ENCODE measurements around the gene NECAB2.
A peak's percentile ranks its signal among the peaks of the same experiment; 100 is the strongest.

The NECAB2 gene

DNA sequence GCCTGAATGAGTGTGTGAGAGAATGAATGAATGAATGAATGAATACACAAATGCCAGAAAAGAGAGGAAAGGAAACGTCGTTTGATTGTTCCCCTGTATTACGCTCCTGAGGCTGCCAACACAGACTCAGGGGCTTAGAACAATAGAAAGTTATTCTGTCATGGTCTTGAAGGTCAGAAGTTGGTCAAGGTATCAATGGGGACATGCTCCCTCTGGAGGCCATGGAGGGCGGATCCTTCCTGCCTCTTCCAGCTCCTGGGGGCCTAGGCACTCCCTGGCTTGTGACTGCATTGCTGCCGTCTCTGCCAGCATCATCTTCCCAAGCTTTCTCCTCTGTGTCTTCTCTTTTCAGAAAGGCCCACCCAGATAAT, 76.1 kb downstream of the NECAB2 start:
- Histone ChIP-seq H3K9me3 (ENCODE audit: insufficient read depth, low read depth, low read length) (no peaks in the 10 kb centered on the region), H3K27me3 (ENCODE audit: insufficient read depth, low read length, poor library complexity, severe bottlenecking) (no peaks in the 10 kb centered on the region), H3K4me3 (ENCODE audit: low read length, poor library complexity, severe bottlenecking) (no peak overlapping the region), H3K36me3 (ENCODE audit: insufficient read depth, low read length) (no peaks in the 10 kb centered on the region), H3K4me1 (ENCODE audit: insufficient read depth, low read length, poor library complexity, severe bottlenecking) (peaks cover 16% of the 10 kb centered on the region), H3F3A (ENCODE audit: low read depth) (no peaks in the 10 kb centered on the region), H3K9ac (ENCODE audit: low read depth, low read length, poor library complexity, severe bottlenecking) (no peak overlapping the region), H3K4me2 (ENCODE audit: low read depth, low read length, poor library complexity, severe bottlenecking) (peak overlapping the region; percentile 49), H4K20me1 (ENCODE audit: insufficient read depth, low read length, poor library complexity, severe bottlenecking) (no peaks in the 10 kb centered on the region), H3K9me2 (replicated peaks; ENCODE audit: low read depth, low read length) (no peaks in the 10 kb centered on the region), H2AFZ (ENCODE audit: low read length) (no peak overlapping the region), H3K79me2 (ENCODE audit: insufficient read depth, low read length) (no peaks in the 10 kb centered on the region)
- TF ChIP-seq CTCF (conservative IDR thresholded peaks at IDR 0.05; ENCODE audit: low read length) (peak; percentile 57), EZH2phosphoT487 (IDR thresholded peaks at IDR 0.05; ENCODE audit: borderline replicate concordance) (no peak)

DNA sequence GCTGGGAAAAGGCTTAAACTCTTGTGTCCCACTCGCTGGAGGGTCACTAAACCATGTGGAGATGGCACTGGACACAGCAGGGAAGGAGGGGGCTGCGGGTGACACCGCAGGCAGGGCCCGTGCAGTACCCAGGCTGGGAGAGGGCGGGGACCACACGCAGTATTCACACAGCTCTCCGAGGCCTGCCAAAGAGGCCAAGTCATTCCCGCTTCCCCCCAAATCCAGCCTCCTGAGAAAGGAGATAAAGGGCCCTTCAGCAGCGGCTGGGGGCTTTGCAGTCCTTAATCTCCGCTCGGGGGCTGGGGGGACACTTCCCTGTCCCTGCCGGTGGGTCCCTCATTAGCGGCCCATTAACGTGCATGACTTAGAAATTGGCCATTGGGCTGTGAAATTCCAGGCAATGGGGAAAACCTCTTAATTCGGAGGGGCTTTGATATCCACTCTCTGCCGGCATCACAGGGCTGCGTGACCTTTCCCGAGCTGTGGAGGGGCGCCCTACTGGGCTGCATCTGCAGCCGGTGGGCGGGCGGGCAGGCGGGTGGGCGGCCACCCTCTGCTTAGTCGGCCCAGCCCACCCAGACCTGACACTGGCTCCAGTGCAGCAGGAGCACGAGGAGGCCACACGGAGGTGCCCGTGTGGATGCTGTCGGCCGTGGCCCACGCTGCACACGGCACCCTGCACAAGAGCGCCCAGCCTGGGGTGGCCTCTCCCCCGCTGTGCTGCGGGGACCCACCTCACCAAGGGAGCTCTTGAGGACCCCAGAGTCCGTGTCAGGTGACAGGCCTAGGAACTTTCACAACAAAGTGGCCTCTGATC, 77.2 kb downstream of the NECAB2 start:
- no peaks in the 10 kb centered on the region for H4K20me1 ChIP-seq (ENCODE audit: insufficient read depth, low read length, poor library complexity, severe bottlenecking)
- H3F3A ChIP-seq (ENCODE audit: low read depth) = no peaks in the 10 kb centered on the region
- peaks cover 16% of the 10 kb centered on the region for H3K4me1 ChIP-seq (ENCODE audit: insufficient read depth, low read length, poor library complexity, severe bottlenecking)
- no peak overlapping the region for H2AFZ ChIP-seq (ENCODE audit: low read length)
- H3K79me2 ChIP-seq (ENCODE audit: insufficient read depth, low read length) = no peaks in the 10 kb centered on the region
- H3K4me2 ChIP-seq (ENCODE audit: low read depth, low read length, poor library complexity, severe bottlenecking) = no peak overlapping the region
- no peaks in the 10 kb centered on the region for H3K27me3 ChIP-seq (ENCODE audit: insufficient read depth, low read length, poor library complexity, severe bottlenecking)
- H3K9ac ChIP-seq (ENCODE audit: low read depth, low read length, poor library complexity, severe bottlenecking) = no peak overlapping the region
- H3K9me2 ChIP-seq (replicated peaks; ENCODE audit: low read depth, low read length) = no peaks in the 10 kb centered on the region
- H3K9me3 ChIP-seq (ENCODE audit: insufficient read depth, low read depth, low read length) = no peaks in the 10 kb centered on the region
- TF ChIP-seq EZH2phosphoT487 (IDR thresholded peaks at IDR 0.05; ENCODE audit: borderline replicate concordance) (no peak), CTCF (conservative IDR thresholded peaks at IDR 0.05; ENCODE audit: low read length) (no peak)
- H3K4me3 ChIP-seq (ENCODE audit: low read length, poor library complexity, severe bottlenecking) = no peak overlapping the region
- no peaks in the 10 kb centered on the region for H3K36me3 ChIP-seq (ENCODE audit: insufficient read depth, low read length)

DNA sequence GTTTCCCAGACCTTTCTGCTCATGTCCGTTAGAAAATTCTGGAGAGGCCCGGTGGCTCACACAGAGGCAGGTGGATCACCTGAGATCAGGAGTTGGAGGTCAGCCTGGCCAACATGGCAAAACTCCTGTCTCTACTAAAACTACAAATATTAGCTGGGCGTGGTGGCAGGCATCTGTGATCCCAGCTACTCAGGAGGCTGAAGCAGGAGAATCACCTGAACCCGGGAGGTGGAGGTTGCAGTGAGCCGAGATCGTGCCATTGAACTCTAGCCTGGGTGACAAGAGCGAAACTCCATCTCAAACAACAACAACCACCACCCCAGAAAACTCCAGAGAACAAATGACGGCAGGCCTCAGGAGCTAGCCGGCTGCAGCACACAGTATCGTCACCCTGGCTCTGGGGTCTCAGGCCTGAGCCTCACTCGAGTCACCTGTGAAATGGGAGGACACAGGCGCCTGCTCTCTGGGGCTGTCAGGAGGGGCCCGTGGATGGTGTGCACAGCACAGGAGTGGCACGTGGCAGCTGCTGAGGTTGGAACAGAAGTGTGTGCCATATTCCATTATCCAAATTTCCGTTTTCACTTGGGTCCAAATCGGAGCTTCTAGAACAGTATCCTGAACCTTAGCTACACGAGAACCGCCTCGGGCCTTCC, 77.9 kb downstream of the NECAB2 start:
- H3F3A ChIP-seq (ENCODE audit: low read depth) = no peaks in the 10 kb centered on the region
- no peaks in the 10 kb centered on the region for H3K9me2 ChIP-seq (replicated peaks; ENCODE audit: low read depth, low read length)
- H4K20me1 ChIP-seq (ENCODE audit: insufficient read depth, low read length, poor library complexity, severe bottlenecking) = no peaks in the 10 kb centered on the region
- H3K27me3 ChIP-seq (ENCODE audit: insufficient read depth, low read length, poor library complexity, severe bottlenecking) = no peaks in the 10 kb centered on the region
- no peaks in the 10 kb centered on the region for H3K9me3 ChIP-seq (ENCODE audit: insufficient read depth, low read depth, low read length)
- H3K4me2 ChIP-seq (ENCODE audit: low read depth, low read length, poor library complexity, severe bottlenecking) = no peak overlapping the region
- no peaks in the 10 kb centered on the region for H3K79me2 ChIP-seq (ENCODE audit: insufficient read depth, low read length)
- no peak overlapping the region for H2AFZ ChIP-seq (ENCODE audit: low read length)
- peaks cover 16% of the 10 kb centered on the region for H3K4me1 ChIP-seq (ENCODE audit: insufficient read depth, low read length, poor library complexity, severe bottlenecking)
- H3K9ac ChIP-seq (ENCODE audit: low read depth, low read length, poor library complexity, severe bottlenecking) = no peak overlapping the region
- H3K4me3 ChIP-seq (ENCODE audit: low read length, poor library complexity, severe bottlenecking) = no peak overlapping the region
- no peaks in the 10 kb centered on the region for H3K36me3 ChIP-seq (ENCODE audit: insufficient read depth, low read length)
- TF ChIP-seq CTCF (conservative IDR thresholded peaks at IDR 0.05; ENCODE audit: low read length) (no peak), EZH2phosphoT487 (IDR thresholded peaks at IDR 0.05; ENCODE audit: borderline replicate concordance) (no peak)
